SIG-M5 treated with dmso at 0.1 percent for 504 hours (cell line): ENCODE results near the gene RNASEH1.
"Not testable (repeated sequence)": the region's sequence is repeated elsewhere in the genome, so short reads cannot be mapped to it uniquely, and the experiment has no call there.

Experiments used
- DNase-seq: peaks from one replicate; lab custom pipeline; 2025; ENCODE audit not compliant: unreplicated experiment; lab: John Stamatoyannopoulos, UW

The RNASEH1 gene

GRCh38 chr2:3522961-3523421 lies 35.1 kb downstream of the RNASEH1 start:
- DNase-seq: no peak

- no peak for DNase-seq
These were observed 37.5 kb downstream of the RNASEH1 start for GRCh38 chr2:3520591-3520990.

GRCh38 chr2:3519255-3520205 lies 38.6 kb downstream of the RNASEH1 start, which contains the start of gene ADI1:
Gene ADI1 (minus strand): TSS chr2:3519531. CDS start chr2:3519487, 44 bp downstream.
- peak; percentile 78 for DNase-seq

GRCh38 chr2:3518496-3519254 lies 39.5 kb downstream of the RNASEH1 start:
- peak; percentile 98 for DNase-seq

- no peak for DNase-seq
These were observed 40.1 kb downstream of the RNASEH1 start for GRCh38 chr2:3517948-3518495.

- no peak for DNase-seq
These were observed 41.3 kb downstream of the RNASEH1 start for GRCh38 chr2:3516831-3517230.

GRCh38 chr2:3515438-3515837 lies 42.7 kb downstream of the RNASEH1 start:
- DNase-seq: not testable (repeated sequence)

- DNase-seq: no peak
These were observed 44.9 kb downstream of the RNASEH1 start for GRCh38 chr2:3513026-3513810.

GRCh38 chr2:3512086-3512485 lies 46.0 kb downstream of the RNASEH1 start:
- DNase-seq: no peak

- DNase-seq: no peak
These were observed 52.4 kb downstream of the RNASEH1 start for GRCh38 chr2:3505771-3506170.

GRCh38 chr2:3504741-3505140 lies 53.4 kb downstream of the RNASEH1 start:
- DNase-seq: no peak

- DNase-seq: no peak
These were observed 54.6 kb downstream of the RNASEH1 start for GRCh38 chr2:3503483-3503882.

- no peak for DNase-seq
These were observed 55.1 kb downstream of the RNASEH1 start for GRCh38 chr2:3503046-3503445.

- no peak for DNase-seq
These were observed 57.7 kb downstream of the RNASEH1 start for GRCh38 chr2:3500326-3500899.

GRCh38 chr2:3498783-3499394 lies 59.2 kb downstream of the RNASEH1 start:
- no peak for DNase-seq

GRCh38 chr2:3496708-3497080 lies 61.4 kb downstream of the RNASEH1 start:
- DNase-seq: not testable (repeated sequence)
